ENCODE data around the gene TMEM154. TPM values are rescaled to one million over a fixed set of nuclear protein-coding genes. Genes with fewer than 3 reads are reported as not detected.

TMEM154 gene
- total and polyA plus RNA-seq, 2 experiments from 2014 or later = 0.36 to 1.7 TPM

GRCh38 chr4:152696764-152697261 is 17.0 kb upstream of the TMEM154 start:
- Histone ChIP-seq H2AFZ (no peak overlapping the region), H3K4me1 (ENCODE audit: insufficient read depth) (peaks cover 11% of the 10 kb centered on the region), H3K9me3 (ENCODE audit: low read depth) (no peaks in the 10 kb centered on the region), H3K9me2 (replicated peaks; ENCODE audit: insufficient read depth) (no peaks in the 10 kb centered on the region), H3K27ac (peak overlapping the region; percentile 60), H3K4me2 (peak overlapping the region; percentile 38), H3K79me2 (no peaks in the 10 kb centered on the region), H3K36me3 (replicated peaks; ENCODE audit: insufficient read depth, low read depth) (no peaks in the 10 kb centered on the region), H4K20me1 (ENCODE audit: insufficient read depth, poor library complexity, severe bottlenecking) (no peaks in the 10 kb centered on the region), H3K27me3 (no peaks in the 10 kb centered on the region), H3K4me3 (no peak overlapping the region)
- no peak for DNase-seq (ENCODE audit: low spot score)
- TF ChIP-seq EZH2phosphoT487 (IDR thresholded peaks at IDR 0.05; ENCODE audit: low read depth, severe bottlenecking, unreplicated experiment) (no peak), EZH2 (IDR thresholded peaks at IDR 0.05; ENCODE audit: borderline replicate concordance) (no peak), CTCF (IDR thresholded peaks at IDR 0.05; ENCODE audit: poor library complexity) (no peak)
- 71% methylated on average over 5 of the region's 5 CpGs for WGBS (ENCODE audit: low lambda C conversion rate, missing lambda C conversion rate)

- no peaks in the 10 kb centered on the region for H3K9me3 ChIP-seq (ENCODE audit: low read depth)
- no peak overlapping the region for H3K4me2 ChIP-seq
- H3K27ac ChIP-seq = no peak overlapping the region
- DNase-seq (ENCODE audit: low spot score) = no peak
- H3K4me1 ChIP-seq (ENCODE audit: insufficient read depth) = peaks cover 24% of the 10 kb centered on the region
- H4K20me1 ChIP-seq (ENCODE audit: insufficient read depth, poor library complexity, severe bottlenecking) = no peaks in the 10 kb centered on the region
- H3K79me2 ChIP-seq = no peaks in the 10 kb centered on the region
- no peaks in the 10 kb centered on the region for H3K36me3 ChIP-seq (replicated peaks; ENCODE audit: insufficient read depth, low read depth)
- 98% methylated on average over 5 of the region's 5 CpGs for WGBS (ENCODE audit: low lambda C conversion rate, missing lambda C conversion rate)
- no peak for TF ChIP-seq EZH2phosphoT487 (IDR thresholded peaks at IDR 0.05; ENCODE audit: low read depth, severe bottlenecking, unreplicated experiment)
- no peak for TF ChIP-seq CTCF (IDR thresholded peaks at IDR 0.05; ENCODE audit: poor library complexity)
- TF ChIP-seq EZH2 (IDR thresholded peaks at IDR 0.05; ENCODE audit: borderline replicate concordance) = no peak
- H3K4me3 ChIP-seq = no peak overlapping the region
- H3K9me2 ChIP-seq (replicated peaks; ENCODE audit: insufficient read depth) = no peaks in the 10 kb centered on the region
- H3K27me3 ChIP-seq = no peaks in the 10 kb centered on the region
- no peak overlapping the region for H2AFZ ChIP-seq
These were observed 14.1 kb upstream of the TMEM154 start for GRCh38 chr4:152693871-152694270.

GRCh38 chr4:152691761-152692160 is 12.0 kb upstream of the TMEM154 start:
- DNase-seq (ENCODE audit: low spot score) = peak; percentile 29
- Histone ChIP-seq H3K27ac (peak overlapping the region; percentile 49), H3K79me2 (no peaks in the 10 kb centered on the region), H4K20me1 (ENCODE audit: insufficient read depth, poor library complexity, severe bottlenecking) (no peaks in the 10 kb centered on the region), H3K9me2 (replicated peaks; ENCODE audit: insufficient read depth) (no peaks in the 10 kb centered on the region), H3K36me3 (replicated peaks; ENCODE audit: insufficient read depth, low read depth) (no peaks in the 10 kb centered on the region), H3K27me3 (no peaks in the 10 kb centered on the region), H3K4me2 (no peak overlapping the region), H2AFZ (no peak overlapping the region), H3K4me1 (ENCODE audit: insufficient read depth) (peaks cover 13% of the 10 kb centered on the region), H3K4me3 (no peak overlapping the region), H3K9me3 (ENCODE audit: low read depth) (no peaks in the 10 kb centered on the region)
- 76% methylated on average over 1 of the region's 1 CpG for WGBS (ENCODE audit: low lambda C conversion rate, missing lambda C conversion rate)
- no peak for TF ChIP-seq EZH2phosphoT487 (IDR thresholded peaks at IDR 0.05; ENCODE audit: low read depth, severe bottlenecking, unreplicated experiment)
- TF ChIP-seq CTCF (IDR thresholded peaks at IDR 0.05; ENCODE audit: poor library complexity) = no peak
- TF ChIP-seq EZH2 (IDR thresholded peaks at IDR 0.05; ENCODE audit: borderline replicate concordance) = no peak

Data from hepatocyte (in vitro differentiated cells).